ENCODE data around the gene GMPPB.

DNA sequence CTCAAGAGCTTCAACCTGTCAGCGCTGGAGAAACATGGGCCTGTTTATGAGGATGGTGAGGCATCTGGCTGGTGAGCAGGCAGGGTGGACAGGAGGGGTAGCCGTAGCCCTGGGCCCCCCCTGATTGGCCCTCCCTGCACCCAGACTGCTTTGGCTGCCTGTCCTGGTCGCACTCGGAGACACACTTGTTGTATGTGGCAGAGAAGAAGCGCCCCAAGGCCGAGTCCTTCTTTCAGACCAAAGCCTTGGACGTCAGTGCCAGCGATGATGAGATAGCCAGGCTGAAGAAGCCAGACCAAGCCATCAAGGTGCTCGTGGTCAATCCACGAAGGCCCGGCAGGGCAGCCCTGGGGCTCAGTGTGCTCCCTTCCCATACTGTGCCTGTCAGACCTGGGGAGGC is 47.8 kb downstream of the GMPPB start:
- TF ChIP-seq, protein P1, sequence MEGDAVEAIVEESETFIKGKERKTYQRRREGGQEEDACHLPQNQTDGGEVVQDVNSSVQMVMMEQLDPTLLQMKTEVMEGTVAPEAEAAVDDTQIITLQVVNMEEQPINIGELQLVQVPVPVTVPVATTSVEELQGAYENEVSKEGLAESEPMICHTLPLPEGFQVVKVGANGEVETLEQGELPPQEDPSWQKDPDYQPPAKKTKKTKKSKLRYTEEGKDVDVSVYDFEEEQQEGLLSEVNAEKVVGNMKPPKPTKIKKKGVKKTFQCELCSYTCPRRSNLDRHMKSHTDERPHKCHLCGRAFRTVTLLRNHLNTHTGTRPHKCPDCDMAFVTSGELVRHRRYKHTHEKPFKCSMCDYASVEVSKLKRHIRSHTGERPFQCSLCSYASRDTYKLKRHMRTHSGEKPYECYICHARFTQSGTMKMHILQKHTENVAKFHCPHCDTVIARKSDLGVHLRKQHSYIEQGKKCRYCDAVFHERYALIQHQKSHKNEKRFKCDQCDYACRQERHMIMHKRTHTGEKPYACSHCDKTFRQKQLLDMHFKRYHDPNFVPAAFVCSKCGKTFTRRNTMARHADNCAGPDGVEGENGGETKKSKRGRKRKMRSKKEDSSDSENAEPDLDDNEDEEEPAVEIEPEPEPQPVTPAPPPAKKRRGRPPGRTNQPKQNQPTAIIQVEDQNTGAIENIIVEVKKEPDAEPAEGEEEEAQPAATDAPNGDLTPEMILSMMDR (IDR thresholded peaks at IDR 0.05): no peak
- TF ChIP-seq POLR2A (IDR thresholded peaks at IDR 0.05): no peak
